HCEC 1CT (cell line): ENCODE results near the gene HDAC4.
"Not testable (repeated sequence)": the region's sequence is repeated elsewhere in the genome, so short reads cannot be mapped to it uniquely, and the experiment has no call there.

ENCODE experiments used
- DNase-seq: peaks from one replicate; pipeline ENCODE4 v3.0.0-alpha.2; 2017

The HDAC4 gene

DNA sequence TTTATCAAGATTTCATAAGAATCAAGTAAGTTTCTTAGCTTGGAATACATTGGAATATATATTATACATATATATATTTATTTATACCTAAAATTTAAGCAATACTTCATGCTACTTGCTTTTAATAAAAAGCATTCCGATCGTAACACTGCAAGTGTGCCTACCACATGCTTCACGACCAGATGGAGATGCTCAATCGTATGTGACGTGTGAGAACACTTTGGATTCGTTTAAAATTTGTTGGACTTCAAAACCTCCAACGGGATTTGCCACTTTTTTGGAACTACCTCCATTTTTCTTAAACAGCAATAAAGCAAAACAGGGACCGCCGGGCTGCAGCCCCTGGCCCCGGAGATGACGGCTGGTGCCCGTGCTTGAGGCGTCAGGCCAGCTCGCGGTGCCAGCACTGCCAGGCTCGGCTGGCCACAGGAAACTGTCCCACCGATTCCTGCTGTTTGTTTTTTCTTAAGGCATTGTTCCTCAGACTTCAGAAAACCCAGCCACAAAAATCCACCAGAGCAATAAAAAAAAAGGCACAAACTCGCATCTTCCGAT, 348.9 kb downstream of the HDAC4 start:
- DNase-seq, result no peak

DNA sequence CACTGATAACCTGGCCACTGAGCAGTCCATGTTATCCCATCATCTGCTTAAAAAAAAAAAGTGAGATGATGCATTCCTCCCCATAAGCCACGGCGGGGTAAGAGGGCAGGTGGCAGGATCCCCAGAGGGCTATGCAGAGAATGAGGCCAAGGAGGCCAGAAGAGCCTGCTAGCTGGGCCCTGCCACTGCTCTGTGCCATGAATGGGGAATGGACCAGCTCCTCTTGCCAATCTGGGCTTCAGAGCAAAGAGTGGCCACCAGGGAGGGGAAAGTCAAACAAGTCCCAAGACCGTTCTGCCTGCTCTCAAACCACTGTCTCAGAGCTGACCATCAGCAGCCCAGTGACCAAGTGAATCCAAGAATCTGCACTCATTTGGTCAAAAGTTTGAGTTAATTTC, 350.6 kb downstream of the HDAC4 start:
- DNase-seq, result no peak

DNA sequence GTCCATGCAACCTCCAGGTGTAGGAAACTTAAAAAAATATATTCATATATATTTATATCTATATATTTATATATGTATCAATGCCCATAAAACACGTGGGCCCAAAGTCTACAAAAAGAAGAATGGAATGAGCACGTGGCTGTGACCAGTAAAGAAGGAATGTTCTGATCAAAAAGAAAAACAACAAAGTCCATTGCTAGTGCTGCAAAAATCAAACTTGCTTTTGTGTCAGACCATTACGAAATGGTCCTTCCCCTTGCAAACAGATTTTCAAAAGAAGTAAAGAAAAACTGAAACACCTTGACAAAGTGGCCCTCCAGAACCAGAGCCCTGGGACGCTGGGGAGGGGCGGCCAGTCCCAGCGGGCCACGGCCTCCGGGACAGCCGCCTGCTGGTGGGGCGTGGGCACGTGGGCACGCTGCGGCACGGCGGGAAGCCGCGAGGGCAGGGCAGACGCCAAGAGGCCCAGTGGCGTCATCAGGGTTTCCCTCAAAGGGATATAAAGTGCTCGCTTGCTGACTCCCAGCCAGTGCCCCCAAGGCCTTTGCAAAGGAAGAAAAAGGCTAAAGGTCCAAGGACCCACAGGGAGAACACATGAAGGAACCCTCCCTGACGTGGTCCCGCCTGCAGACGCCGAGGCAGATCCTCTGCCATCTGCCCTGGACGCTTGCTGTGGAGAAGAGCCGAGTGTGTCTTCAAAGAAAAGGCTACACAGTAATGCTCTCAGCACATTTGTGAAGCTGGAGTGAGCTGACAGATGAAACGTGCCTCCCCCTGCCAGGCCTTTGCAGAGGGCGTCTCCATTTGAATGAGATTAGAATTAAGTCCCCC, 351.2 kb downstream of the HDAC4 start:
- peak; percentile 45 for DNase-seq

DNA sequence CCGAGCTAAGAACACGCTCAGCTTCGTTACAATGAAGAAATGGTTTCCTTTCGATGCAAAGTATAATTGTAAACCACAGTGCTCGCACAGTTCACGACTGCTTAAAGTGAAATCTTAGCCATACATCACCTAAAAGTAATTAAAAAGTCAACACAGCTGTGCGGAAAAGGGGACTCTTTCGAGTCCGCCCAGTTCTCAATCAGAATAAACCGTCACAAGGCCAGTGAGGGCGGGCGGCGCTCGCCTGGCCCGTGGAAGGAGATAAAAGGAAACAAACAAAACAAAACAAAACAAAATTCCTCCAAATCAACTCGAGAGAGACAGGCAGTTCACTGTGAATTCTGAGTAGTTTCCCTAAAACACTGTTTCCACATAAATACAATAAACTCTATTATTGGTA, 352.1 kb downstream of the HDAC4 start:
- DNase-seq, result no peak

DNA sequence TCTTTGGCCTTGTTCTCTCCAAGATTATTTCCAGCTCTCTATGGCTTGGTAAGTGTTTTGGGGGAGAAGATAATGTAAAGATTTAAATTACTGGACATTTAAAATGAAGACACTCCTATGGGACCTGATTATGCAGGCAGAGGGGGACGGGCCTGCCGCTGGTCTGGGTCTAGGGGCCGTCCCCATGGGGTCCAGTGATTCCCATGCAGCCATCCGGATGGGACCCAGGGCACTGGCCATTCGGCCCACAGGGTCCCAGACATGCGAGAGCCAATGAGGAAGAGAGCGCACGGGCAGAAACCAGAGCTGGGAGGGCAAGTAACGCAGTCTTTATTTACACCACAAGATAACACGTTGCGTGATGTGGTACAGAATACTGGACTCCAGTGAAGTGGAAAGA, 353.0 kb downstream of the HDAC4 start:
- DNase-seq, result no peak

DNA sequence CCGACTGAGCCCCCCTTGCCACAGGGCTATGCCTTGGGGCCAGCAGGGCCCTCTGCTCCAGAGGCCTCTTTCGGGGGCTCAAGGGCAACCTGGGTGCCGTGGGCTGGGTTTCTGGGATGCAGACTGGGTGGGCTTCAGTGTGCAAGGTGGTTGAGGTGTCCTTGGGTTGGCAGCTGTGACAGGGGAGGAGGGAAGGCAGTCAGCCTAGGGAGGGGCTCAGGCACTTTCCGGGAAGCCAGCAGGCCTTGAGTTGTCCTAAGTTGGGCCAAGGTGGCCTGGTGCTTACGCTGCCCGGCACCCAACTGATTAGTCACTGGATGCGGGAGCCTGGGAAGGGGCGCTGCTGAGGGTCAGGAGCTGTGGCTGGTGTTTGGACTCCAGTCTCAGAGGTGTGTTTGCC, 353.4 kb downstream of the HDAC4 start:
- DNase-seq, result no peak

DNA sequence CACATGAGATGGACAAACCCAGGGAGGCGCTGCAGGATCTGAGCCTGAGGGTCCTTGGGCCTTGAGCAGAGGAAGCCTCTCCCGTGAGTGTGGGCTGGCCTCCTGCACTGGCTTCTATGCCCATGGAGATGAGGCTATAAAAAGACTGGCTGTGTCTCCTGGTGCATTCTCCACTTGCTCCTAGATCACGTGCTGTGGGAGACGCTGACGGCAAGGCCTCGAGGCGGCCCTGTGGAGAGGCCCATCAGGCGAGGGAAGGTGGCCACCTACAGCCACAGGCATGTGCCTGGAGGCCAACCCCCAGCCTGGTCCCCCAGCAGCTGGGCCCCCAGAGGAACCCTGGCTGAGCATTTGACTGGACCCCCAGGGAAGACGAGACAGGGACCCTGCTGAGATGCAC, 354.0 kb downstream of the HDAC4 start:
- DNase-seq, result no peak

DNA sequence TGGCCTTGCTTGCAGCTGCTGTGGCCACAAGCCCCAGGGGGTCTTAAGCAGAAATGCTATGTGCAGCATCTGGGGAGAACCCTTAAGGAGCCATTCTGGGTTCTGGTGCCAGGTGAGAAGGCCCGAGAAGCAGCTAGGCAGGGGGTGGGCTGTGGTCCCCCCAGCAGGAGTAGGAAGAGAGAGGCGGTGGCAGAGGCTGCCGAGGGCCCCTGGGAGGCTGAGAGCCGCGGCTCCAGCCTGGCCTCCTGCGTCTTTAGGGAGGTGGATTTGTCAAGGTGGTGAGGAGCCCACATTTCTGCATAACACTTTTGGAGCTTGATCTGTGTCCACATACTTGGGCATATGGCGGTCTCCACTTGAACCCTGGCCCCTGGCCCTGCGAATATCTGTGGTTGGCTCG, 356.5 kb downstream of the HDAC4 start:
- DNase-seq, result no peak

DNA sequence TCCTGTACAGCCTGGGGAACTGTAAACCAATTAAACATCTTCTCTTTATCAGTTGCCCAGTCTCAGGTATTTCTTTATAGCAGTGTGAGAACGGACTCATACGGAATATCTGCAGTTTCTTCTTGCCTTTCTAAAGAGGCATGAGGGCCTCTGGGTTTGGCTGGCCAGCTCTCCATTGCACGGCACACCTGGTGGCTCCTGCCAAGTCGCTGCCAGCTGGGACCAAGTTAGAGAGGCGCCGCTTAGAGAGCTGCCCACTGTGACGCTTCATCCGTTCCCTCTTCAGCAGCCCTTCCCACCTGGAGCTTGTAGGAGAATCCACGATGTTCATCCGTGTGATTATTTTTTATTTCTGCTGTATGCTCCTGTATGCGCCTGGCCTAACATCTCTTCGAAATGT, 357.5 kb downstream of the HDAC4 start:
- DNase-seq, result no peak

DNA sequence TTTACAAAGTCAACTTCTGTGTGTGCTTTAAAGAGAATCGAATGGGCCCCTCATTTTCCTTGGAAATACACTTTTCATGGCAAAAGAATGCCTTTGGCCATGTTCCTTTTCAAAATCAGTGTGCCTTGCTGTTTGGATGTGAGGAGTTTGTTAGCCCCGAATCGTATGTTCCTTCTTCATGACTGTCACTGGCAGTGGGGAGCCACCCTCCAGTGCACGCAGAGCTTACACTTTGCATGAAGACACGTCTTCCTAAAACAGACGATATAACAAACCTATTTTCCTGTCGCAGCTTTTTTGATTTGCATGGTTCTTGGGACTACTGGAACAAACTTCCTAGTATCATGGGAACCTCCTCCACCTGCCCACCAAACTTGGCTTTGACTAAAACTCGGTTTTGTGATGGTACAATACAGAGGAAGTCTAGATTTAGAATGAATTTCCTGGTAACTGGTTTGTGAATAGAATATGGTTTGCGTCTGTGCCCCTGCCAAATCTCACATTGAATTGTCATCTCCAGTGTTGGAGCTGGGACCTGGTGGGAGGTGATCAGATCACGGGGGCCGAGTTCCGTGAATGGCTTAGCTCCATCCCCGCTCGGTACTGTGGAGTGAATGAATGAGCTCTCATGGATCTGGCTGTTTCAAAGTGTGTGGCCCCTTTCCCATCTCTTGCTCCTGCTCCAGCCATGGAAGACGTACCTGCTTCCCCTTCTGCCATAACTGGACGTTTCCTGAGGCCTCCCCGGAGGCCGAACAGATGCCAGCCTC, 358.1 kb downstream of the HDAC4 start:
- no peak for DNase-seq

DNA sequence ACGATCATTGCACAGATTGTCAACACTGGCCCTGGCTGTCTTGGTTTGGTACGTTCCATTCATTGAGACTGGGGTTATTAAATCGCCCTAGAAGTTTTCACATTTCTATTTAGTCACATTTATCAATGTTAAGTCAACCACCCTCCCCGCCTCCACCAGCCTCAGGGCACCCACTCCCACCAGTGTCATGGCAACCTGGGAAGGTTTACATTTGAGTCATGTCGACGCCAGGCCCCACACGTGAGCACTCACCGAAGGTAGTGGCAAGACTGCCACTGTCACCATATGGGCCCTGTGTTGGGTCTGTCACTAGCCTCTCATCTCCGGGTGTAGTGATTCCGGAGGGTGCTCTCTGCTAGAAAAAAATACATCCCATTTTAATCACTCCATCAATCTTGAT, 358.8 kb downstream of the HDAC4 start:
- DNase-seq, result no peak

DNA sequence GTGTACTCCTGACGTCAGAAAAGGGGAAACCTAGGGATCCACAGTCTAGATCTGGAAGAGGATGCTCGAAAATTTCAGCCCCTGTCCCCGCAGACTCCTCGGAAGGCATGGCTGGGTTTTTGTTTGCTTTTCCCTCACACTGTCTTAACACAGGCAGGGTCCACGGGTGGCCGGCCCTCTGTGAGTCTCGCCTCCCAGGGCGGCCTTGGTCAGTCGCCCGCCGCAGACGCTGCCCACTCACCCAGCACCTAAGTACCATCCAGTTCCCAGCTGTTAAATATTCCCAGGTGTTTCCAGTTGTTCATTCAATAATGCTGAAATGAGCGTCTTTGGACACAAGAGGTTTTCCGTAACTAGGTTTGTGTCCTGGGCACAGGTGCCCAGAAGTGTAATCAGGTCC, 359.8 kb downstream of the HDAC4 start:
- DNase-seq, result no peak

DNA sequence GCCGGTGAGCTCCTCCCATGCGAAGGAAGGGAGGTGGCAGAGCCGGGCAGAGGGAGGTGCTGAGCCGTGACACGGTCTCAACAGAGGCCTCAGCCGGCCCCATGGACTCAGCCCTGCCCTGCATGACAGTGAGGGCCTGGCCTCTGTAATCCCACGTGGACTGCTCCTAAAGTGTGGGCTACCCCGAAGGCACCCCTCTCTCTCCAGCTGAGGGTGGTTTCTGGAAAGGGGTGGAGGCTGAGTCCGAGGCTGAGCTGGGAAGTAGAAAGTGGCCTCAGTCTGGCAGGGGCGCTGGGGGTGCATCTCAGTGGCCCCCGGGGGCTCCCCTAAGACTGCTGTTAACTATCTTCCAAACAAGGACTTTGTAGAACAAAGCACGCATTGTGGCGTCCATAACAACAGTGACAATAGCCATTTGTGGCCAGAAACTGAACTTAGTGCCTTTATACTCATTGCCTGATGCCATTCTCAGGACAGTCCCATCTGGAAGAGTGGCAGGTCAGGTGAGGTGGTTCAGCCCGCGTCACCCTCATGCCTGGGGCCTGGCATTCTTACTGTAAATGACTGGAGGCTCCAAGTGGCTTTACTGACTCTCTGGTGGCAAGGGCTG, 360.6 kb downstream of the HDAC4 start:
- DNase-seq, result no peak

DNA sequence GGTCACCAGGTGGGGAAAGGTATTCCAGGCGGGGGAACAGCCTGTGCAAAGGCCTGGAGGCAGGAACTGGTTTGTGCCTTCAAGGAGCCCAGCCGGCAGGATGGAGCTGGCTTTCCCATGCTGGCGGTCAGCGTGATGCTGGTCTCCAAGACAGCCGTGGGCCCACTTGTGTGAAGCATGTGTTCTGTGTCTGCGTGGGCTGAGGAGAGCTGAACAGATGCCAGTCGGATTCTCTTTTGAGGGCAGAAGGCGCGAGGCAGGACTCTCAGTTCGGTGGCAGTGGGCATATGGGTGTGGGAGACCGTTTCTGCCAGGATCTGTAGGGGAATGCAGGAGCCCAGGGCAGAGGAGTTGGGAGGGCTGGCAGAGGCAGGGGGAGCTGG, 361.4 kb downstream of the HDAC4 start:
- DNase-seq, result no peak

DNA sequence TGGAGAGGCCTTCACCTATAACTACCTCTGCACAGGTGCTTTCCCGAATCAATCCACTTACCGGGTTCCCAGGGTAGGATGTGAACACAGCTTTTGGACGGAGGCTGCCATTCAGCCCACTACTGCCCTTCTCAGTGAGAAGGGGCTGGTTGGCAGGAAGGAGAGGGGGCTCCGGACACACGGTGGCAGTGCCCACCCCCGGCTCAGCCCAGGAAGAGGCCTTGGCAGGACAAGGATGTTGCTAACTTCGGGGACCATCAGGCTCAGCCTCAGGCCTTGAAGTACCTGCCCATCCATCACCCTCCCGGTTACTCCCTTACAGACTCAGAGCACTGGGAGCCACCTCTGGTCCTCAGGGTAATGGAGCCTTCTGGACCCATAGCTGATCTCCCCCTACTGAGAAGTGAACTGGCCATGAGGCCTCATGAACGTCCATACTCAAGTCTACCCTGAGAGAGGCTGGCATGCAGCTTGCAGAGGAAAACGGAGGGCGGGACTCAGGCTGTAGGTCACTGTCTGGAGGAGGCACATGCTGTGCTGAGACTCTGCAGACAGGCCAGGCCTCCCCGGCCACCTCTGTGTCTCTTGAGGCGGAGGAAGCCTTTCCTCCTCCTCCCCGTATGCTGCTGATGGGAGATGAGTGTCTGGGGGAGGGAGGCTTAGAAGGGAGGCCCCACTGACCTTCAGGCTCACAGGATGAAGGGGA, 361.9 kb downstream of the HDAC4 start:
- no peak for DNase-seq

DNA sequence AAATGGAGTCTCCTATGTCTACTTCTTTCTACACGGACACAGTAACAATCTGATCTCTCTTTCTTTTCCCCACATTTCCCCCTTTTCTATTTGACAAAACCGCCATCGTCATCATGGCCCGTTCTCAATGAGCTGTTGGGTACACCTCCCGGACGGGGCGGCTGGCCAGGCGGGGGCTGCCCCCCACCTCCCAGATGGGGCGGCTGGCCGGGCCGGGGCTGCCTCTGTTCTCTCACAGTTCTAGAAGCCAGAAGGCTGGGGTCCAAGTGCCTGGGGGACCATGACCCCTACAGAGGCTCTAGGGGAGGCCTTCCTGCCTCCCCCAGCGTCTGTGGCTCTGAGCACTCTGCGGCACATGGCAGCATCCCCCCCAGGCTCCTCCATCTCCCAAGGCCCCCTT, 362.5 kb downstream of the HDAC4 start:
- not testable (repeated sequence) for DNase-seq

DNA sequence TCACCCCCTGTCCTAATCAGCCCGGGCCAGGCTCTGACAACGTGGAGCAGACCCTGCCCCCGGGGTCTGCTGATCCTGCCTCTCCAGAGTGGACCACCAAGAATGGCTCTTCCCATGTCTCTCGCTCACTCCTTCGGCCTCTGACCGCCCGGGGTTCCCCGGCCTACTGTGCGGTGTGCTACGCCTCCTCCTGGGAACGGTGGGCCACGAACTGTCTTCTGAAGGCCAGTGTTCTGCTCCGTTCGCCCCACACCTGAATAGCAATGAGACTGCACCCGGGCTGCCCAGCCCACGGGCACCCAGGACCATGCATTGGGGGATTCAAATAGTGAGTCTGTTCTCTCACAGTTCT, 363.3 kb downstream of the HDAC4 start:
- no peak for DNase-seq

DNA sequence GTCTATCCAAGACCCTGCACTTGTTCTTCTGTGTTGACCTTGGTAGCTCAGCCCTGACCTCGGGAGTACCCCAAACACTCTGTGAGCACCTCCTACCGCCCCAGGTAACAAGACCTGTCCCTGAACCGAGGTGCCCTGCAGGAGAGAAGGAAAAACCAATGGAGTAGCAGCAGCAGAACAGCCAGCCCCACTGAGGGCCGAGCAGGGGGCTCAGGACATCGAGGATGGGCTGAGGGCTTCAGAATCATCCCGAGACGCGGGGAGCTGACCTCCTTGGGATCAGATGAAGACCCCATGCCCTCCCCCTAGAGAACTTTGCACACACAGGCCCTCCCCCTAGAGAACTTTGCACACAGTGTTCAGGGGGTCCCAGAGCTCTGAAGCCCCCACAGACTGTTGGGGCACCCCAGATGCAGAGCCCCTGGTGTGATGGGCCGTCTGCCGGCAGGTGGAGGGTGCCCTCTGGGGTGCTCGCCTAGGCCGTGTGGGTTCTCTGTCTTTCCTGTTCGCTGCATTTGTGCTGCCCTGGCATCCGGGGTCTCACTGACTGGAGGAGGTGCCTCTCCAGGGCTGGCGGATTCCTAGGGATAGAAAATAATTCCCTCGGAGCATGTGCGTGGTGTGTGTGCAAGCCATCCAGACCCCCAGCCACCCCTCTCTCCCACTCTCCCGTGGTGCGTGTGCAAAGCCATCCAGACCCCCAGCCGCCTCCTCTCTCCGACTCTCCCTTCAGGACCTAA, 363.8 kb downstream of the HDAC4 start:
- no peak for DNase-seq

DNA sequence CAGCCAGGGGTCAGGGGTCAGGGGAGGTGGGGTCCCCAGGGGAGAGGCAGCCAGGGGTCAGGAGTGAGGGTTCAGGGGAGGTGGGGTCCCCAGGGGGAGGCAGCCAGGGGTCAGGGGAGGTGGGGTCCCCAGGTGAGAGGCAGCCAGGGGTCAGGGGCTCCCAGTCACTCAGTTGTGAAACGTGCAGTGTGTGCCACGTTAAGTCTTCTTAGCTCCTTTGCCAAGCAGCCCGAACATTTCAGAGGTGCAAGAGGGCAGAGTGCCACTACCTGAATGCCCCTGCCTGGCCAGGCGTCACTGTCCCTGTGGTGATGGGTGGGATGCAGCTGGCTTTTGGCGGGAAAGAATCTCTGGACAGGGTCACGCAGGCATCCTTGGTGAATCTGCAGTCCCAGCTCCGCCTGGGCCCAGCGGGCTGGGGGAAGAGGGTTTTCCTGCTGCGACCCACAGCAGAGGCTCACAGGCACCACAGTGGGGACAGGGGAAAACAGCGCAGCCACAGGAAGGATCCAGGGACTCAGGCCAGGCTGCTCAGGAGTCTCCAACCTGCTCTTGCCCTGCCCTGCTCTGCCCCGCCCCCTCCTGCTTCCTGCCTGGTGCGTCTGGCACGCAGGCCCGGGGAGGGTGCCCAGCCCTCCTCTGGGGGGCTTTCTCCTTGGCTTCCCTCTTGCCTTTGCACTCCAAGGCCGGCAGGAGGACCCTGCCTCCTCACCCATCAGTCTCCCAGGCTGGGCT, 364.7 kb downstream of the HDAC4 start:
- no peak for DNase-seq

DNA sequence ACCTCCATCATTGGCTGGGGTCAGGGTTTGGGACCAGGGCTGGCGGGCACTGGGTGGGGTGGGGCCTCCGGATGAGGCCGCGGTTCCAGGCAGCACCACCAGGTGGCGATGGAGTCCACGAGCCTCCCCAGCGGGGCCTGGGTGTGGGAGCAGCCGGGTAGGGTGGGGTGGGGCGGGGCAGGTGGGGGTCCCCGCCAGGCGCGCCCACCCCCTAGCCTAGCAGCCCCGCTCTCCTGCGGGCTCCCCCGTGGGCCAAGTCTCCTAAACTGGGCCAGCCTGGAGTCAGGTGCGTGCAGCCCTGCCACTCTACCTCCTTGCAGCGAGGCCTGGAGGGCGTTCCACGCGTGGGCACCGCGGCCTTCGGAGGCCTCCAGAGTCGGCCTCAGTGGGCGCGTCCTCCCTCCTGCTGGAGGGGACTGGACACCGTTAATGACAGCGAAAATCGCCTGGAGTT, 365.4 kb downstream of the HDAC4 start:
- DNase-seq, result no peak

DNA sequence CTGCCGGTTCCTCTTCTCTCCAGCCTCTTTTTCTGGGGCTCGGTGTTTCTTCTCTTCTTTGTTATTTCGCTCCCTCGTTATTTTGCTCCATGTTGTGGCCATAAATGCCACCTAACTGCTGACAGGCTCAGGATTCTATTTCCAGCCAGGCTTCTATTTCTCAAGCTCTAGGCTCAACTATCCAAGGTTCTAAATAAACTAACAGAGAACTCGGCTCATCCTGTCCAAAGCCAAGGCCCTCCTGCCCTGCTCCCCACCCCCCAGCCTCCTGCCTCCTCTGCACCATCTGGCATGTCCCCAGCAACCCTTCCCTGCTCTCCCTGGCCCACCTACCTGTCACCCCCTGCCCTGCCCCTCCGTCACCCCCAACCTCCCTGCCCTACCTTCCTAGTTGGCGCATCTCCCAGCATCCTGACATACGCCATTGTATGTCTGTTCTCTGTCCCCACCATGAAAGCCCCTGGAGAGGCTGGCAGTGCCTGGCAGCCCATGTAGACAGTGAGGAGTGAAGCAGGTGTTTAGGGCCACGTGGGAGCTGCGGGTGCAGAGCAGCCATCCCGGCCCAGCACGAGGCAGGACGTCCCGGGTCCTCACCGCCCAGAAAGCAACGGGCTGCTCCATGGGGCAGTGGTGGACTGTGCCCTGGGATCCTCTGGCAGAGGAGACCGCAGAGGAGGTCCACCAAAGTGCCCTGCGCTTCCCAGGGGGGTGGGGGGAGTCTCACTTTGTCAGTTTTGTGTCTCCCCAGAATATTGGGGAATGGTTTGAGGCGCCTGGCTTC, 366.1 kb downstream of the HDAC4 start:
- DNase-seq, result no peak
